GM23338 (cell line): ENCODE data around the gene CTTN. TPM values are rescaled to one million over a fixed set of nuclear protein-coding genes. Genes with fewer than 3 reads are reported as not detected.

Source experiments
- ATAC-seq: fragments of 200-7000 bp; cut with Tn5 transposase; 3 replicates; pipeline ENCODE4 v1.9.1; 2020
- DNase-seq: peaks from one replicate; pipeline ENCODE4 v3.0.0-alpha.2; 2015; ENCODE audit warnings: low spot score
- H2AFZ ChIP-seq: fragments of 200-600 bp; sonication (generic); 2 replicates; pipeline ENCODE4 v1.8.0; 2016; ENCODE audit warnings: antibody characterized with exemption, mild to moderate bottlenecking, moderate library complexity
- H3F3A ChIP-seq: fragments of 200-600 bp; sonication (generic); replicated peaks from 2 replicates; pipeline ENCODE4 v1.8.0; 2017; ENCODE audit warnings: antibody characterized with exemption, mixed run types, low read depth
- H3K27ac ChIP-seq: fragments of 200-600 bp; sonication (generic); 2 replicates; pipeline ENCODE4 v1.6.1; 2016; ENCODE audit warnings: low read depth
- H3K27me3 ChIP-seq: fragments of 200-600 bp; sonication (generic); 2 replicates; pipeline ENCODE4 v1.8.0; 2016; ENCODE audit warnings: mild to moderate bottlenecking, mixed run types, moderate library complexity; ENCODE audit not compliant: insufficient read depth
- H3K36me3 ChIP-seq: fragments of 200-600 bp; sonication (generic); 2 replicates; pipeline ENCODE4 v1.8.0; 2016; ENCODE audit warnings: mild to moderate bottlenecking; ENCODE audit not compliant: insufficient read depth
- H3K4me1 ChIP-seq: fragments of 200-600 bp; sonication (generic); 2 replicates; pipeline ENCODE4 v1.8.0; 2016; ENCODE audit warnings: mild to moderate bottlenecking, moderate library complexity; ENCODE audit not compliant: insufficient read depth
- H3K4me2 ChIP-seq: fragments of 200-600 bp; sonication (generic); 2 replicates; pipeline ENCODE4 v1.7.1; 2017; ENCODE audit warnings: mixed run types
- H3K4me3 ChIP-seq: fragments of 200-600 bp; sonication (generic); 2 replicates; pipeline ENCODE4 v1.6.1; 2016; ENCODE audit warnings: mixed run types
- H3K79me2 ChIP-seq: fragments of 200-600 bp; sonication (generic); replicated peaks from 2 replicates; pipeline ENCODE4 v1.8.0; 2017; ENCODE audit warnings: mild to moderate bottlenecking; ENCODE audit not compliant: insufficient read depth
- H3K9me2 ChIP-seq: fragments of 200-600 bp; sonication (generic); 2 replicates; pipeline ENCODE4 v1.8.0; 2017; ENCODE audit not compliant: insufficient read depth
- H4K20me1 ChIP-seq: fragments of 200-600 bp; sonication (generic); replicated peaks from 2 replicates; pipeline ENCODE4 v1.8.0; 2017; ENCODE audit warnings: mild to moderate bottlenecking; ENCODE audit not compliant: insufficient read depth
- H3K27ac Mint-ChIP-seq: 2 replicates; pipeline ENCODE4 v1.8.0; 2020; ENCODE audit warnings: inconsistent platforms, mild to moderate bottlenecking, moderate library complexity, mixed read lengths
- H3K27me3 Mint-ChIP-seq: 3 replicates; pipeline ENCODE4 v1.8.0; 2022; ENCODE audit warnings: low read depth, mild to moderate bottlenecking, moderate library complexity, mixed read lengths, inconsistent platforms; ENCODE audit not compliant: insufficient read depth, poor library complexity
- H3K36me3 Mint-ChIP-seq: 3 replicates; pipeline ENCODE4 v1.8.0; 2021; ENCODE audit warnings: low read depth, mild to moderate bottlenecking, inconsistent platforms, moderate library complexity, mixed read lengths
- H3K4me1 Mint-ChIP-seq: 3 replicates; pipeline ENCODE4 v1.8.0; 2020; ENCODE audit warnings: mild to moderate bottlenecking, inconsistent platforms, mixed read lengths
- H3K4me3 Mint-ChIP-seq: 3 replicates; pipeline ENCODE4 v1.8.0; 2021; ENCODE audit warnings: moderate library complexity, mild to moderate bottlenecking, inconsistent platforms, mixed read lengths
- H3K9me3 Mint-ChIP-seq: 3 replicates; pipeline ENCODE4 v1.8.0; 2020; ENCODE audit warnings: moderate library complexity, mild to moderate bottlenecking, inconsistent platforms, mixed read lengths
- ETS1 ChIP-seq: IDR thresholded peaks from 2 replicates; pipeline ENCODE4 v1.6.1; 2016; ENCODE audit warnings: antibody characterized with exemption
- JUNB ChIP-seq: IDR thresholded peaks from one replicate; pipeline ENCODE4 v1.6.1; 2016; ENCODE audit warnings: antibody characterized with exemption; ENCODE audit not compliant: unreplicated experiment
- POLR2AphosphoS5 ChIP-seq: IDR thresholded peaks from 2 replicates; pipeline ENCODE4 v1.6.1; 2016; ENCODE audit warnings: antibody characterized with exemption, low read depth
- ZNF462 ChIP-seq: fragments of 250-450 bp; sonication (Bioruptor Pico); IDR thresholded peaks from 2 replicates; pipeline ENCODE4 v1.5.0; 2020; ENCODE audit warnings: mild to moderate bottlenecking, moderate library complexity
- polyA plus RNA-seq: library from polyadenylated mRNA; unstranded; fragments of >200 nt; fragmentation: Nextera tagmentation; extraction: Ambion mirVana; gene quantifications from 2 replicates; pipeline ENCODE4 v1.2.1, GENCODE V29; 2016
- total RNA-seq: library from RNA; depleted of rRNA; stranded (reverse); fragments of >200 nt; shearing (Covaris generic); gene quantifications from 2 replicates; pipeline ENCODE4 v1.2.3, GENCODE V29; 2014

The CTTN gene
- total and polyA plus RNA-seq, 2 experiments from 2014 or later = 163 to 343 TPM

GRCh38 chr11:70481625-70482528 lies 83.5 kb downstream of the CTTN start:
- no peak for ATAC-seq
- Mint-ChIP-seq H3K4me3 (no peak overlapping the region), H3K27ac (no peak overlapping the region), H3K9me3 (no peaks in the 10 kb centered on the region), H3K36me3 (peaks cover 17% of the 10 kb centered on the region), H3K4me1 (peaks cover 2% of the 10 kb centered on the region; the same call in 1 of the 3 replicates), H3K27me3 (peaks cover 16% of the 10 kb centered on the region)
- Histone ChIP-seq H3K4me2 (no peak overlapping the region), H3K27ac (no peak overlapping the region), H3K36me3 (no peaks in the 10 kb centered on the region), H3K4me1 (no peaks in the 10 kb centered on the region), H3K4me3 (no peak overlapping the region), H4K20me1 (peaks cover 3% of the 10 kb centered on the region; the same call in 1 of the 2 replicates), H3K27me3 (no peaks in the 10 kb centered on the region), H2AFZ (no peak overlapping the region), H3F3A (no peaks in the 10 kb centered on the region), H3K9me2 (no peaks in the 10 kb centered on the region), H3K79me2 (no peaks in the 10 kb centered on the region)
- DNase-seq = no peak
- TF ChIP-seq JUNB (no peak), ZNF462 (CRISPR knock-in tag) (no peak), ETS1 (no peak), POLR2AphosphoS5 (no peak)
